NCI-H2171 treated with DMSO at 0.1 percent for 48 hours (cell line): Measurements from ENCODE around the gene BTBD9.
A peak's percentile ranks its signal among the peaks of the same experiment; 100 is the strongest.

Source experiments
- DNase-seq: peaks from one replicate; lab custom pipeline; 2025; lab: John Stamatoyannopoulos, UW

Gene BTBD9

DNA sequence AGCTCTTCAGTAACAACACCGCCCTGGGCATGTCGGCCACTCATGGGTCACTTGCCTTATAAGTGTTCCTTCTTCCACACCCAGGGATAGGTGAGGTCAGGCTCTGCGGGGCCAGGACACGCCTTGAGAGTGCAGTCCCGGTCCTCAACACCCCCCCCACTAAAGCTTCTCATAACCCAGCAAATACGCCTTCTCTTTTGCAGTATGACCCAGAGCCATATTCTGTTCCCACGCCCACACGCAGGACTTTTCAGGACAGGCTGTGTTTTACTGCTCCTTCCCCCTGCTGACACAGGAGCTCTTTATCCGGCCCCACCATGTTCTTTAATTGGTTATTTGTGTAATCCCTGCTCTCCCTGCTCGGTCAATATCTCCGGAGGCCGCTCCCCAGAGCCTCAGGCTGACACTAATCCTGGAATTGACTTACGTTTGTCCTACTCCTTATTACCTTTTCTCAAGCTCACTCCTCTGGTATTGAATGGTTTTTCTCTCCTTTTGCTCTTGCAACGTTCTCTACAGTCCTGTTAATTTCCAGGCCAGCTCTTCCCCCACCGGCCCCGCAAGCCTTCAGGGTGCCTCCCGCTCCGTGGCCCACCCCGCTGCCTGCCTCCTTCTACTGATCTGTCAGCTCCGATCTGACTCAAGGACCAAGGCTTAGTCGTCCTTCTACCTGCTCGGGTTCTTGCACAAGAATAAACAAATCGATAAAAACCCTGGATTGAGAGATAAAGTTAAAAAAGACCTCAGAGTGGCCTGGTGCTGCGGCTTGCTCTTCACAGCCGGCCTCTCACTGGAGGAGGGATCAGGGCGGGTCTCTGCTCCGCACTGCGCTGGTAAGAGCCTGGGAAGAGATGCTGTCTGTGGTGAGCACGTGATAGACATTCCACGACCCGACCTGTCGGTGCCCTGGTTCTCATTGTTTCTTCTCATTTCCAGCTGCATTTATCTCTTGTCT is 462.7 kb downstream of the BTBD9 start:
- DNase-seq: no peak

DNA sequence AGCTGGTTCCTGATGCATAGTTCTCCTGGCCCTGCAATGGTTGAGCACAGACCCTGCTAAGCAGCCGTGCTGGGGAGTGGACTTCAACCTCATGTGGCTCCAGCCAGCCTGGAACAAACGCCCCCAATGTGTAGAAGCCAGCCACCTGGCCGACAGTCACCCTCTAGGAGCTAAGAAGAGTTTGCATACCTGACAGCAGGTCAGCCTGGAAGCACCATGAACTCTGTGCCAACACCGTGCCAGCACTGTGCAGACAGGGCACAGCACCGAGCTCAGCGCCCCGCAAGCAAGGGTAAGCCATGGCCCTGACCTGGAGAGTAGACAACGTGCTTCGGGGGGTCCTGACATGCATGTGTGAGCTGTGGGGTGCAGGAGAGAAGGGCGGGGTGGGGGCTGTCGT is 463.9 kb downstream of the BTBD9 start:
- DNase-seq: no peak

- no peak for DNase-seq
Measured at GRCh38 chr6:38174806-38175495, 464.8 kb downstream of the BTBD9 start.

DNA sequence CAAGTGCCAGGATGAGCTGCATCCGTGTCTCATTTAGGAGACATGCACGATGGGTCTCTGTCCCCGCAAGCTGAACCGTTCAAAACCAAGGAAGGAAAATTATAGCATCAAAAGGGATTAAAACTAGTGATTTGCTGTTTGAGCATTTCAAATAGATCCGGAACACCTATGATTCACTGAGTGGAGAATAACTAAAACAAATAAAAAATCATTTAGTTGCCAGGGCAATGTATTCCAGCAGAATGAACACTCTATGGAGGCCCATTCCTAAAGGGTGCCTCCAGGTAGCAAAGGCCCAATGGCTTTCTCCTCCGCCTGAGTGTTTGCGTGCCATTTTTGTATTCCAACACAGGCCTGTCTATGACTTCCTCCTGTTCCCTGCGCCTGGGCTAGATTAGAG is 465.4 kb downstream of the BTBD9 start:
- no peak for DNase-seq

DNA sequence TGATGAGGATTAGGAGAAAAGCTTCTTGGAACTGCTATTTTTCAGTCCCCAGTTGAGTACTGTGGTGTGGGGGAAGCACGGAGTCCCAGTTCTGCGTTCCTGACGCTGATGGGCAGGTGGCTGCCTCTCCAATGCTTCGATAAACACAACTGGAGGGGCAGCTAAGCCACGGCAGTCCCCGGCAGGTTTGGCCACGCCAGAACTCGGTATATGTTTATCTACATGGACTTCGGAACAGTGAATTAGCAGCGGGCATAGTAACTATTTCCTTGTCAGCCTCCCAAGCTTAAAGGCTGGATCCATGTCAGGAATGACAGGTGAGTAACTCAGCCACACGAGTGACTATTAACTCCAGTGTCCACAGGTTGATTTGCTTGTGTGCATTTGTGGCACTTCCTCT is 465.8 kb downstream of the BTBD9 start:
- no peak for DNase-seq

DNA sequence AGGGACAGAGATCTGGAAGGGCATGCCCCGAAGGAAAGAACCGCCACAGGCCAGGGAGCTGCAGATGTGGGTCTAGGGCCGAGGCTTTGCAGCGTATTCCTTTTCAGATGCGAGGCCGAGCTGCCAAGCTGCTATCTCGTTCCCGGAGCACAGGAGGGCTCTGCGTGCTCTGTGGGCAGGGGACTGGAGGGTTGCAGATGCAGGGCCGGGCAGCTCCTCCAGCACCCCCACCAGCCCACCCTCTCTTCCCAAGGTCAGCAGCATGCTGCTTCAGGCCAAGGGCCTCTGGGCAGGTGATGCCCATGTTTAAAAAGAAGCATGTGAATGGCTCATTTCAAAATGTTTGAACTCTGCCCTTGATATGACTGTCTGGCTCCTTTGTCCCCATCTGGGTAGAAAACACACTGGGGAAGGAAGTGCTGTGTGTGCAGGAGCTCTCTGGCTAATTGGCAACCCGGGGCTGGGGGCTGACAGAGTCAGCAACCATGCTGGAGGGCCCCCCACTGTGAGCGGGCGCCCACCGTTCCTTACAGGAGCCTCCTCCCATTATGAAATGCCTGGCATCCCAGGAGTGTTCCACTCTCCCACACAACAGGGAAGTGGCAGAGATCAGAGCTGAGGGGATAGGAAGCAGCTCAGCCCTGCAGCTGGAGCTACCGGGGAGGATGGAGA is 466.9 kb downstream of the BTBD9 start:
- DNase-seq: no peak

DNA sequence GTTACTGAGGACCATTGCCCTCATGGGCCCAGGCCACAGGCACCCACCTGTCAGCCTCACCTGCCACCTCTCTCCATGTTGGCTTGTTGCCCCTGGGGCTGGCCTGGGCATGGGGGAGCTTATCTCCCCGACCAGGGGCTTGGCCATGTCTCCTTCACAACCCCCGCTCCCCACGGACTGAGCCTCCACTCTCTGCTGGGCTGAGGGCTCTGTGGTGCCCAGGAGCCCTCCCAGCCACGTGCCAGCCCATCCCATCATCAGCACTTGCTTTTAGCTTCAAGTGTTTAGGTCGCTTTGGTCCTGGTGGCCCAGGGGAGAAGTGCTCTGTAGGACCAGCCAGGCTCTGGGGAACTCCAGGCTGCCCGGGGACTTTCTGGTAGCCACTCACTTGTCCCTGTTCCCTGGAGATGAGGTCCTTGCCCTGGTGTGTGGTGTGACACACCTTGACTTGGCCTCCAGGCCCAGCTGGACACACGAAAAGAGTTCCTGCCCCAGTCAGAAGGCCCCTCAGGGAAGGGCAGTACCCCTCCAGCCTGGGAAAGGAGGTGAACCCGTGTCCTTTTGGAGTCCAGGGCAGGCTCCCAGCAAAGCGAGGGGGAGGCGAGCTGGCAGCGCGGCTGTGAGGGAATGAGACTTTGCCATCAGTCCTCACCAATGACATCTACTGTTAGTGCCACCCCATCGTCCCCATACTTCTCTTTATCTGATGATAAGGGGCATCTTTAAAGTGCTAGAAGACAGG is 467.6 kb downstream of the BTBD9 start:
- no peak for DNase-seq

- no peak for DNase-seq
Measured at GRCh38 chr6:38170666-38171355, 468.9 kb downstream of the BTBD9 start.

- DNase-seq: peak; percentile 81
Measured at GRCh38 chr6:38169977-38170526, 469.7 kb downstream of the BTBD9 start.

DNA sequence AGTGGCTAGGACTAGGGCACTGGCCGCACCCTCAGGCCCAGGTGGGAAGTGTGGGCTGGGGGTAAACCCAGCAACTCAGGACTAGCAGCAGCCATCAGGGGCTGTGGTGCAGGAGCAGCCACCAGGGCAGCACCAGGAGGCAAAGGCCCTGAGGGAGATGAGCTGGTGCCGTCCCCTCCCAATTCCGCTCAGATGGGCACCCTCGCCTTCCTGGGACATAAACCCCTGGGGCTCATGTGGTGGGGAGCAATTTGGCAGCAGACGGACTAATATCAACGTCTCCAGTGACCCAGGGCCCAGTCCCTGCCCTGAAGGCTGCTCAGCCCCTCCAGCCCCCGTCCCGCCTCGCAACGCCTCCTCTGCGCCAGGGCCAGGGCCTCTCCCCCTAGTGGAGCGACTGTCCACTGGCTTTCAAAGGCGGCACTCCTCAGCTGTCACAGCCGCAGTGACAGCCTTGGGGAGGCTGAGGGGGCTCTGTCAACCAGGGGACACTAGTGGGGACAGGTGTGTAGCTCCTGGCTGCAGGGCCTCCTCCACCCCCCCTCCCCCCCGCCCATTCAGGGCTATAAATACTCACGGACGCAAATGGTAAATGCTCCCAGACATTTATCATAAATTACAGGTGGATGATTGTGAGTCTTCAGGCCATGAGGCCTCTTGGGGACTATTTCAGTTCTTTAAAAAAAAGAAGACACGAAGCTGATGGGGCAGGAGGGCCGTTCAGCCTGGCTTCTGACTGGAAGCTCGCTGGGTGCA is 470.3 kb downstream of the BTBD9 start:
- DNase-seq: peak; percentile 81

GRCh38 chr6:38168699-38169098 is 471.0 kb downstream of the BTBD9 start:
- DNase-seq: no peak

DNA sequence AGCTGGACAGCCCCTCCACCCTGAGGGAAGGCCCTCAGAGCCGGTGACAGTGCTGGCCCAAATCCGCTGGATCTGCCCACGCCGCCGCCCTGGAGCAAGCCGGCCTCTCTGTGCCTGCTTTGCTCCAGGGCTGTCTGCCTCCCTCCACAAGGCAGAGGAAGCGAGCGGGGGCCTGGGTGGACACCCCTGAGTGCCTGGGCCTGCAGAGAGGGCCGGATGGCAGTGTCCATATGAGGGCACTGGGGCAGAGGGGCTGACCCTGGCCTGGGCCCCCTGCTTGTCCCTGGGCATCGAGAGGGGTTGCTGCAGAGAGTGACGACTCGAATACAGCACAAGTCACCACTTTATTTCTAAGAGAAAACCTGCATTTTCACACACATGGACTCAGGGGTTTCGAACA is 471.6 kb downstream of the BTBD9 start:
- no peak for DNase-seq

DNA sequence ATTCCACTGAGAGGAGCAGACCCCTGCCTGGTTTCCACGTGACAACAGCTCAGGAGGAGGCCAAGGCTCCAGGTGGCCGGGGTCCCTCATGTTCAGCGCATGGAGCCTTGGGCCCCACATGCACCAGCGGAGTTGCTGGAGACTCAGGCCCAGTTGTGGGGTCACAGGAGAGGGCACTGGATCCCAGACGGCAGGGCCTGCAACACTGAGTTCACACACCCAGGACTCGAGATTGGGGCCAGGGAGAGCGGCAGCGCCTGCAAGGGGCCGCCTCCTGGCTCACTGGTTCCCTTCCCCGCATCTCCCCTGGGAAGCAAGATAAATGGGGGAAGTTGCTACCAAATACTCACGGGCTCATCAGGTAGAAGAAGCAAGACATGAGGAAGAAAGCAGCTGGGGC is 472.1 kb downstream of the BTBD9 start:
- no peak for DNase-seq

GRCh38 chr6:38166411-38167240 is 473.1 kb downstream of the BTBD9 start:
- no peak for DNase-seq

DNA sequence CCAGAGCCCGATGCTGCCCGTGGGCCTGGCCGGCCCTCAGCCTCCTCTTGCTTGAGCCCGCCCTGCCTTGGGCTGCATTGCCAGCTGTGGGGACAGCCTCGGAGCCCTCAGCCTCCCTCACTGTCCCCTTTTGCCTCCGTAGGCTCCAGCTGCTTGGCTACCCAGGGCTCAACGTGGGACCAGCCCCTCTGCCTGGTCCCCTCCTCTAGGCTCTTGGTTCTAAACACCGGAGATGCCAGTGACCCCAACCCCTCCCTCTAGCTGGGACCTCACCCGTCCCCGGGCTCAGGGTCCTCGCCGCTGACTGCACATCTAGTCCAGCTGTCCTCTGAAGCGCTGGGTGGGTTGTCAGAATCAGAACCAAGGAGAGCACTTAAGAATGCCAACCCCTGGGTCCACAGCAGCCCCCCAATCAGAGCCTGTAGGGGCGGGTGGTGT is 475.0 kb downstream of the BTBD9 start:
- no peak for DNase-seq

- no peak for DNase-seq
Measured at GRCh38 chr6:38164131-38164481, 475.6 kb downstream of the BTBD9 start.

GRCh38 chr6:38163186-38164130 is 476.3 kb downstream of the BTBD9 start:
- DNase-seq: no peak

GRCh38 chr6:38162493-38163185 is 477.1 kb downstream of the BTBD9 start:
- DNase-seq: no peak
